ENCODE results near the gene CD99L2.

- TF ChIP-seq EZH2phosphoT487 (IDR thresholded peaks at IDR 0.05; ENCODE audit: insufficient read depth, low read depth) (no peak), EZH2 (IDR thresholded peaks at IDR 0.05; ENCODE audit: insufficient read depth, poor library complexity, severe bottlenecking) (no peak)
Observed at GRCh38 chrX:150805736-150806135, 92.7 kb downstream of the CD99L2 start.

Data from GM23248 (cell line).